Mononuclear cell (primary cell): ENCODE measurements around the gene ATG10. TPM values are rescaled to one million over a fixed set of nuclear protein-coding genes. Genes with fewer than 3 reads are reported as not detected.
"Not testable (repeated sequence)": the region's sequence is repeated elsewhere in the genome, so short reads cannot be mapped to it uniquely, and the experiment has no call there.

Experiments used
- H3K27me3 ChIP-seq: 2 replicates; pipeline ENCODE4 v1.6.0; 2011; ENCODE audit warnings: low read length, control low read depth; ENCODE audit not compliant: insufficient read depth
- H3K4me1 ChIP-seq: 2 replicates; pipeline ENCODE4 v1.5.1; 2011; ENCODE audit warnings: mild to moderate bottlenecking, low read length, control low read depth; ENCODE audit not compliant: insufficient read depth
- H3K4me3 ChIP-seq: 2 replicates; pipeline ENCODE4 v1.5.1; 2011; ENCODE audit warnings: mild to moderate bottlenecking, low read length, moderate library complexity
- H3K9me3 ChIP-seq: 2 replicates; pipeline ENCODE4 v1.5.1; 2011; ENCODE audit warnings: low read depth, mild to moderate bottlenecking, control low read depth, low read length
- total RNA-seq: library from RNA; depleted of rRNA; stranded (reverse); fragments of >200 nt; gene quantifications from one replicate; pipeline ENCODE4 v1.2.3, GENCODE V29; 2012

ATG10 gene
- total RNA-seq: 2.4 TPM

GRCh38 chr5:81971712-81972491 is at the start of gene ATG10:
TSS of gene ATG10 (plus strand) at chr5:81972023. CDS start at chr5:81987571, 15,548 bp downstream.
- H3K4me1 ChIP-seq: peaks cover 10% of the 10 kb centered on the region
- H3K27me3 ChIP-seq: no peaks in the 10 kb centered on the region
- no peaks in the 10 kb centered on the region for H3K9me3 ChIP-seq
- H3K4me3 ChIP-seq: peak within 1 kb of the TSS; percentile 78

GRCh38 chr5:81922854-81923279 is 49.0 kb upstream of the ATG10 start:
- no peak overlapping the region for H3K4me3 ChIP-seq
- H3K27me3 ChIP-seq: no peaks in the 10 kb centered on the region
- no peaks in the 10 kb centered on the region for H3K4me1 ChIP-seq
- H3K9me3 ChIP-seq: no peaks in the 10 kb centered on the region

DNA sequence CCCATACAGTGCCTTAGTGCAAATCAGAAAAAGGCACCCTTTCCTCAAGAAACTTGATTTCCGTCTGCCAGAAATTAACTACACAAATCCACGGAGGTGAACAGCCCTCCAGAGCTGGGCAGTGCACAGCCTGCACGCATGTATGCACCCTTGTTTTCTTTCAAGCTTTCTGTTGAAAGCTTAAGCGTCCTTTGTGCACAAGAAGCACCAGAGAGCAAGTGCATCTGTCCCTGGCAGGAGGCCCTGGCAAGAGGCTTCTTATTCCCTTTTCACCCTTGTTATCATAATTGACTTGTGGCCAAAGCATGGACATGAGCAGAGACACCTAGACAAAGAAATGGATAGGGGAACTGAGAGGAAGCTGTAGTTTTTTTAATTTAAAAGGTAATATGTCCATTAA is 47.4 kb upstream of the ATG10 start:
- H3K9me3 ChIP-seq: no peaks in the 10 kb centered on the region
- no peak overlapping the region for H3K4me3 ChIP-seq
- no peaks in the 10 kb centered on the region for H3K4me1 ChIP-seq
- H3K27me3 ChIP-seq: no peaks in the 10 kb centered on the region

GRCh38 chr5:81925009-81925408 is 46.8 kb upstream of the ATG10 start:
- Histone ChIP-seq H3K27me3 (no peaks in the 10 kb centered on the region), H3K4me1 (no peaks in the 10 kb centered on the region), H3K9me3 (no peaks in the 10 kb centered on the region), H3K4me3 (no peak overlapping the region)

DNA sequence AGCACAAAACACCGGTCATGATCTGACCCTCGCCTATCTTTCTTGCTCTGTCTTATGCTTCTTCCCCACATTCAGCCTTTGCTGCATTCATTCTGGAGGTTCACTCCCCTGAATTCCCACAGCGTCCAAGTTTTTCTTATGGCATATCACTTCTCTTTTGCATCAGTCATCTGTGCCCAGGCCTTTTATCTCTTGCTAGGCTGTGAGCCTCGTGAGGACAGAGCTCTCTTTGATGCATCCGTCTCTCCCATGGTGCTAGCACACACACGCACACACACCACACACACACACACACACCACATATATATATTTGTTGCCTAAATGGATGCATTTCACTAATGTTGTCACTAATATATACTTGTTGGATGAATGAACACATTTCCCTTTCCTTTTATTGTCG is 45.8 kb upstream of the ATG10 start:
- H3K27me3 ChIP-seq: no peaks in the 10 kb centered on the region
- no peaks in the 10 kb centered on the region for H3K4me1 ChIP-seq
- no peaks in the 10 kb centered on the region for H3K9me3 ChIP-seq
- no peak overlapping the region for H3K4me3 ChIP-seq

DNA sequence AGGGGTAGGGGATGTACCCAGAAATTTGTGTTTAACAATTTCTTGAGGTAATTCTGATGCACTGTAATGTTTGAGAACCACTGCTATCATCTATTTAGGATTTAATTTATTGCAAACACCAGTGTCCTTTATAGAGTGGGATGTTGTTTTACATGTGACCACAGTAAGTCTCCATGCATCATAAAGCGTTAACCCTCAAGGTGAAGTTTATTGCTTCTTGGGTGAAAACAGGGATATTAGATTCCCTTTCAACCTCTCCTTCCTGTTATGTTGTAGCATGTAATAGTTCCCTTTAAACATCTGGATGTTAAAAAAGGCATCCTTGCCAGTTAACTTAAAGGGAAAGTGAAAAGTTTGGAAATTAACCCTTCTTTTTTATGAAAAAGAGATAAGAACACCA is 35.8 kb upstream of the ATG10 start:
- H3K4me1 ChIP-seq: no peaks in the 10 kb centered on the region
- H3K27me3 ChIP-seq: no peaks in the 10 kb centered on the region
- peaks cover 2% of the 10 kb centered on the region for H3K9me3 ChIP-seq
- no peak overlapping the region for H3K4me3 ChIP-seq

DNA sequence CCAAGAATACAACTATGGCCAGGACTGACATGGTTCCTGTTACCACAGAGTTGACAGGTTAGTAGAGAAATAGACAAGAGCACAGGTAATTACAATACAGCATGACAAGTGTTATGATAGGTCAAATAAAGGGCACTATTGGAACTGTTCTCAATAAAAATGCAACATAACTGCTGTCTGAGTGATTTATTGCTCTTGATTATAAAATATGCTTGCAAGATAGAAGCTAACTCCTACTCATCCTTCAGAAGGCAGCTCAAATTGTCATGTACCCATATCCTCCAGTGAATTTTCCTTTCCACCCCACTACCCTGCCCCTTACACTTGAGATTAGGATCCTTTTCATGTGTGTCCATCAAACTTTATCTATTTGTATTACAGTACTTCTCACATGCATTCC is 35.1 kb upstream of the ATG10 start:
- no peaks in the 10 kb centered on the region for H3K27me3 ChIP-seq
- H3K4me1 ChIP-seq: no peaks in the 10 kb centered on the region
- H3K9me3 ChIP-seq: peaks cover 4% of the 10 kb centered on the region
- H3K4me3 ChIP-seq: no peak overlapping the region

GRCh38 chr5:81942746-81943145 is 29.1 kb upstream of the ATG10 start:
- no peak overlapping the region for H3K4me3 ChIP-seq
- H3K9me3 ChIP-seq: peaks cover 10% of the 10 kb centered on the region
- no peaks in the 10 kb centered on the region for H3K27me3 ChIP-seq
- no peaks in the 10 kb centered on the region for H3K4me1 ChIP-seq

- no peak overlapping the region for H3K4me3 ChIP-seq
- no peaks in the 10 kb centered on the region for H3K9me3 ChIP-seq
- no peaks in the 10 kb centered on the region for H3K27me3 ChIP-seq
- no peaks in the 10 kb centered on the region for H3K4me1 ChIP-seq
Observed at GRCh38 chr5:81948349-81948748, 23.5 kb upstream of the ATG10 start.

DNA sequence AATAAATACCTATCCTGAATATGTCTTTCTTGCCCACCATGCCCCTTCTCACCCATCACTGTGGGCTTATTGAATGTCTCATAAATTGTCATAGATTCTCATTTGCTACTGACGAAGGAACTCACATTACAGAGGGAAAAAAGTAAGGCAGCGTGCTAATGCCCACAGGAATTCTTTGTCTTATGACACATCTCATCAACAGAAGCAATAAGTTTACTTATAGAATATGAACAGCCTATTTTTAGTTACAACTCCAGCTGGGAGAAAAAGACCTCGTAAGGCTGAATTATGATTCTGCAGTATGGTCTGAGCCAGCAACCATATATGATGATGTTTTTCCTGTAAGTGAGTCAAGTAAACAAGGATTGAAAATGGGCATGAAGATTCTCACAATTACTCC is 22.4 kb upstream of the ATG10 start:
- Histone ChIP-seq H3K27me3 (no peaks in the 10 kb centered on the region), H3K9me3 (no peaks in the 10 kb centered on the region), H3K4me3 (no peak overlapping the region), H3K4me1 (no peaks in the 10 kb centered on the region)

- Histone ChIP-seq H3K4me3 (no peak overlapping the region), H3K4me1 (no peaks in the 10 kb centered on the region), H3K27me3 (no peaks in the 10 kb centered on the region), H3K9me3 (no peaks in the 10 kb centered on the region)
Observed at GRCh38 chr5:81950996-81951395, 20.8 kb upstream of the ATG10 start.

DNA sequence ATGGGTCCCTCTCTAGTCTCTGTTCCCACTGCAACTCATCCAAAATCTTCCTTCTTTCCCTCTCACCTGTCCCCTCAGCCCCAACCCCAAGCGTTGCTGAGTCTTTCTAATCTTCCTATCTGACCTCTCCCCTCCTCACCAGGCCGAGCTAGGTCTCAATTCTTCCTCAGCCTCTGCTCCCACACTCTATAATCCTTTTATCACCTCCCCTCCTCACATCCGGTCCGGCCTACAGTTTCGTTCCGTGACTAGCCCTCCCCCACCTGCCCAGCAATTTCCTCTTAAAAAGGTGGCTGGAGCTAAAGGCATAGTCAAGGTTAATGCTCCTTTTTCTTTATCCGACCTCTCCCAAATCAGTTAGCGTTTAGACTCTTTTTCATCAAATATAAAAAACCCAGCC is 17.0 kb upstream of the ATG10 start:
- not testable (repeated sequence) for H3K4me3 ChIP-seq, H3K4me1 ChIP-seq, H3K9me3 ChIP-seq, H3K27me3 ChIP-seq

DNA sequence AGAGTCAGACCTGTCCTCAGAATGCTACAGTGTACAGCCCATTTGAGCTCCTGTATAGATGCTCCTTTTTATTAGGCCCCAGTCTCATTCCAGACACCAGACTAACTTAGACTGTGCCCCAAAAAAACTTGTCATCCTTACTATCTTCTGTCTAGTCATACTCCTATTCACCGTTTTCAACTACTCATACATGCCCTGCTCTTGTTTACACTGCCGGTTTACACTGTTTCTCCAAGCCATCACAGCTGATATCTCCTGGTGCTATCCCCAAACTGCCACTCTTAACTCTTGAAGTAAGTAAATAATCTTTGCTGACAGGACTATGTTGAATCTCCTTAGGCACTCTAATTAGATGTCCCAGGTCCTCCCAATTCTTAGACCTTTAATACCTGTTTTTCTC is 13.7 kb upstream of the ATG10 start:
- H3K4me3 ChIP-seq, H3K4me1 ChIP-seq, H3K9me3 ChIP-seq, H3K27me3 ChIP-seq: not testable (repeated sequence)

DNA sequence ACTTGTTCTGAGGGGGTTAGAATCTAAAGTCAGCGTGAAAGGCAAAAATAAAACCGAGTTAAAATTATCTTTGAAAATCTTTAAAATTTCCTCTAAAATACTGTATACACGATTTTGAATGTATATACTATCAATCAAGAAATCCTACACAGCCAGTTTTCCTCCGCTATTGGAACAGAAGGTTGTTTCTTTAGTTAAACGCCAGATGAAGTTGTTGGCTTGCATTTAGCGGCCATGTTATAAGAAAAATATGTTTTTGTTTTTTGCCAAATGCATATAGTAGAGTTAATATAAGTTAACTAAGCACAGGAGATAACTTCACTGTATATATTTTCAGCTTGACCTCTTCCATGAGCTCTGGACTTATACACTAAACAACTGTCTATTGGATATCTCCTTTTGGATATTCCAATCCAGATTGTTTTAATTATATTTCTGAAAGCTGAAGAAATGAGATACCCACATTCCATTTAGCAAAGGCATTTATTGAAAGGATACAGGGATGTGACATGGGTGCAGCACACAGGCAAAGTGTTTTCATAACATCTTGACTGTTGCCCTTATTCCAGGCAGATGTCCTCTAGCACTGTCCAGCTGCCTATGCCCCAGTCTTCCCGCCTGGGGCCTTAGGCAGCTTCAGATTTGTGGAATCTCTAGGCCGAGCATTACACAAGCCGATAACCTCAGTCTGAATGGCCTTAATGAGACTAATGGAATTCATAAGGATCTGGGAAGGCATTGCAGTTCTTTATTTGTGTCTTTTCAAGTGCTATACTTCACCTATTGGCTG is 10.0 kb upstream of the ATG10 start:
- H3K4me1 ChIP-seq: no peaks in the 10 kb centered on the region
- H3K27me3 ChIP-seq: no peaks in the 10 kb centered on the region
- no peaks in the 10 kb centered on the region for H3K9me3 ChIP-seq
- no peak overlapping the region for H3K4me3 ChIP-seq

GRCh38 chr5:81963544-81963943 is 8.3 kb upstream of the ATG10 start:
- no peaks in the 10 kb centered on the region for H3K4me1 ChIP-seq
- H3K27me3 ChIP-seq: no peaks in the 10 kb centered on the region
- H3K4me3 ChIP-seq: no peak overlapping the region
- H3K9me3 ChIP-seq: no peaks in the 10 kb centered on the region

DNA sequence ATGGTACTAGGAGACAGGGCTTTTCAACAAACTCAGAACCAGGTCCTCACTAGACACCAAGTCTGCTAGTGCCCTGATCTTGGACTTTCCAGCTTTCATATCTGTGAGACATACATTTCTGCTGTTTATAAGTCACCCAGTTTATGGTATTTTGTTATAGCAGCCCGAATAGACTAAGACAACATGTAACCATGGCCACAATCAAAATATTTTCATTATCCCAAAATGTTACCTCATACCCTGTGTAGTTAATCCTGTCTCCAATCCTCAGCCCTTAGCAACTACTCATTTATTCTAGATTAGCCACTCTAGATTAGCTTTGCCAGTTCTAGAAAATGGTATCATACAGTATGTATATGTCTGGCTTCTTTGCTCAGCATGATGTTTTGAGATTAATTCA is 6.3 kb upstream of the ATG10 start:
- H3K27me3 ChIP-seq: no peaks in the 10 kb centered on the region
- H3K4me1 ChIP-seq: no peaks in the 10 kb centered on the region

More for the DNA sequence above, 6.3 kb upstream of the ATG10 start:
- Histone ChIP-seq H3K9me3 (no peaks in the 10 kb centered on the region), H3K4me3 (no peak overlapping the region)
